Putamen (tissue), 1 donor: ENCODE measurements around the gene ZBTB46.

Experiments
- DNase-seq: peaks from one replicate; pipeline ENCODE4 v3.0.0-alpha.2; 2016; ENCODE audit warnings: low spot score

The ZBTB46 gene

DNA sequence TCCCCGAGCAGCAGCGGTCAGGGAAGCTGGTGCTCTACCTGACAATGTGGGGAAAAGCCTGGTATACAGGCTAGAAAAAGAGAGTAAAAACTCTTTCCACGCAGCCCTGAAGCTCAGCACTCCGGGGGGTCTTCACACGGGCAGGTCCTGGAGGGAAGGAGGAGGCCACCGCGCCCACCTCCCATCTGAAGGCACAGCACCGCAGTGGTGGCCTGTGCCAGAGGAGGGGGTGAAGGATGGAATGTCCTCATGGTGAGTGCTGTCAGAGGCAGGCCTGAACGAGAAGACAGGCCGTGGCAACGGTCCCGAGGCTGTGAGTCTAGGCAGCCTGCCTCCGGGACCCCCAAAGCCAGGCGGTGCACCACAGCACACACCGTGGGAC lies 85.6 kb downstream of the ZBTB46 start:
- DNase-seq = no peak

DNA sequence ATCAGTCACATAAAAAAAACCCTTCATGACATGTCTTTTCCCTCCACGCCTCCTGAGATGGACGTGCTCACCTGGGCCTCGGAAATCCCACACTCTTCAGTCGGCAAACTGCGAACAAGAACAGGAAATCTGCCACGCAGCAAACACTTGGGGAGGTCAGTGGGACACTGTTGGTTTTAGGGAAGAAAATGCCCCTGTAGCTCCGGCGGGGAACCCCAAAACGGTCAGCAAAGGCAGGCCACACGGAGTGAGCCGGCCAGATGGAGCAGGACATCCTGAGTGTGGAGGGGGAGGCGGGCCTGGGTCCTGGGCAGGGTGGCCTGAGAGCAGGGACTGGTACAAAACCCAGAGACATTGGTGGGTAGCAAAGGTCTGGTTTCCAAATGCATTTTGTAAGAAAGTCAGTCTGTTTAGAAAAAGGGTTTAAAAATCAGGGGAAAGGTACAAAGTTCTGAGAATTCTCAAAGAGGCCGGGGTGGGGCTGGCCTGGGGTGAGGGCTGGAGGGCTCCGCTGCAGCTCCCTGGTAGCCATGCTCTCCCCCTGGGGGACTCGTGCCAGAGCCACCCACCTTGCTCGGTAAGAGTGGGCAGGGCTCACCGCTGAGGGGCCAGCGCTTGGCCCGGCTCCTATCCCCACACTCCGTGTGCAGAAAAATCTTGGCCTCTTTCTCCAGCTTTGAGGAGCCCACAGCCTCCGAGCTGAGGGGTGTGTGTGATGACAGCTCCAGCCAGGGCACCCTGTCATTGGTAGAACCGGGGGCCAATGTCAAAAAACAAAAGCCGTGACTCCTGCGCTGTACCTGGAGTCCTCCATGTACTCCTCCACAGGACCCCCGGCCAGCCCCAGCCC lies 86.3 kb downstream of the ZBTB46 start:
- DNase-seq = no peak

DNA sequence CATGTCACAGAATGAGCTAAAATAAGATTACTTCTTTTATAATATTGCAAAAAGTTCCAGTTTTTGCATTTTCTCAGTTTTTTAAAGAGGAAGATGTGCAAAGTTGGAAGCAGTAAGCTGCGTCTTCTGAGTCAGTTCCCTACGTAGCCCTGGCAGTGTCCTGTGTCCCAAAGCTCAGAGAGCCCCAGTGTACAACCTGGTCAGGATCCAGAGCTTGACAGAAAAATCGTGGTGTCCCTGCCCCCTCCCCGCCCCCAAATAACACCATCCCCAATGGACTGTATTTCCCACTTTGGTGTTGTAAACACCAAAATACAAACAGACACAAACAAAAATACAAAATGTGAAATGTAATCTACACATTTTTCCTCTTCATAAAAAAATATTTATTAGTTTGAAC lies 86.9 kb downstream of the ZBTB46 start:
- DNase-seq = no peak

DNA sequence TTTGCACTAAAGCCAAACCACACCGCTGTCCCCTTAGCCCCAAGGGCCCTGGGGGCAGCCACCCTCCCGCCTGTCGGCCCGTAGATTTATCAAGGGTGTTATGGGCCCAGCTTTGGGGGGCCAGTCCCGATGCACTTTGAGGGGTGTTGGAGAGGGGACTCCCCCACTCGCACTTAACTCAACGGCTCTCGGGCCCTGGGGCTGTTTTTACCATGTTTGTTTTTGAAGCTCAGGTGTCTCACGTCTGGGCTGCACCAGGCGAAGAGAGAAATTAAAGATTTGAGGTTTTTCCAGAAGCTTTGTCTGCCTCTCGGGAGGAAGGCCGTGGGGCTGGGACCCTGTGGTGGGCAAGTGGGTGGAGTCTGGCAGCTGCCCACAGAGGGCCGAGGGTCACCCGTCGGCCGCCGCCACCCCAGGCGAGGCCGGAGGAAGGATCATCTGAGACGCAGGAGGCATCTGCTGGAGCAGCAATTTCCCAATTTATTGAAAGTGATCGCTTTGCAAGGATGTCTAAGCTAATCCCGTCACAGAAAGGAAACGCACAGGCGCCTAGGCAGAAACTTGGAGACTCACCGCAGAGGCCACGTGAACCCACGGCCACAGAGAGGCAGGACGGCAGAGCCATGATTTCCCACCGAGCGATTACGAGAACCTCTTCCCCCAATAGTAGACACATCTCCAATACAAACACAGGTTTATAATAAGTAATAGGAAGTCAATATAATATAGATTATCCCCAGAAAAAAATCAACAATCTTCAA lies 87.7 kb downstream of the ZBTB46 start:
- no peak for DNase-seq

DNA sequence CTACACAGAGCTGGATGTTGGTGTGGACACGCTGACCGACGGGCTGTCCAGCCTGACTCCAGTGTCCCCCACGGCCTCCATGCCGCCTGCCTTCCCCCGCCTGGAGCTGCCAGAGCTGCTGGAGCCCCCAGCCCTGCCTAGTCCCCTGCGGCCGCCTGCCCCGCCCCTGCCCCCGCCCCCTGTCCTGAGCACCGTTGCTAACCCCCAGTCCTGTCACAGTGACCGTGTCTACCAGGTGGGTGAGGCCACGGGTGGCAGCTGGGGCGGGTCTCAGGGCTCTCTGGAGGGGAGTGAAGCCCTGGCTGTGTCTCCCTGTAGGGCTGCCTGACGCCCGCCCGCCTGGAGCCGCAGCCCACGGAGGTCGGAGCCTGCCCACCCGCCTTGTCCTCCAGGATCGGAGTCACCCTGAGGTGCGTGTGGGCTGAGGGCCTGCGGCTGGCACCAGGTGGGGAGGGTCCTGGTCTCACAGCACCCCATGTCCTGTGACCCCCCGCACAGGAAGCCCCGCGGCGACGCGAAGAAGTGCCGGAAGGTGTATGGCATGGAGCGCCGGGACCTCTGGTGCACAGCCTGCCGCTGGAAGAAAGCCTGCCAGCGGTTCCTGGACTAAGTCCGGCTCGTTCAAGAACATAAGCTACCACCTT lies 88.6 kb downstream of the ZBTB46 start:
- DNase-seq = no peak

DNA sequence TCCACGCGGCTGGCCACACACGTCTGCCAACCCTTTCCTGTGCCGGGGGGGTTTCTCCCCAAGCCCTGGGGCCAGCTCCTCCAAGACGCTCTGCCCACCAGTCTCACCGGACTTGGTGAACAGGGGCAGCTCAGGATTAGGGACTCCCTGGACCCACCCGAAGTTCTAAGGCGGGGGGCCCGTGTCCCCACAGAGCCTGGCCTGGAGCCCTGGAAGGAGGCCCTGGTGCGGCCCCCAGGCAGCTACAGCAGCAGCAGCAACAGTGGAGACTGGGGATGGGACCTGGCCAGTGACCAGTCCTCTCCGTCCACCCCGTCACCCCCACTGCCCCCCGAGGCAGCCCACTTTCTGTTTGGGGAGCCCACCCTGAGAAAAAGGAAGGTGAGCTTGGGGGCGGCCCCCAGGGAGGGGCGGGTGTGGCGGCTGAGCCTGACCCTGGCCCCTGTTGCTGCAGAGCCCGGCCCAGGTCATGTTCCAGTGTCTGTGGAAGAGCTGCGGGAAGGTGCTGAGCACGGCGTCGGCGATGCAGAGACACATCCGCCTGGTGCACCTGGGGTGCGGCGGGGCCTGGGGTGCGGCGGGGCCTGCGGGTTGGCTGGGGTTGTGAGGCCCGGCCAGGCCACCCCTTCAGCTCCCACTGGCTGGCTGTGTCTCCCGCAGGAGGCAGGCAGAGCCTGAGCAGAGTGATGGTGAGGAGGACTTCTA lies 89.2 kb downstream of the ZBTB46 start:
- no peak for DNase-seq

DNA sequence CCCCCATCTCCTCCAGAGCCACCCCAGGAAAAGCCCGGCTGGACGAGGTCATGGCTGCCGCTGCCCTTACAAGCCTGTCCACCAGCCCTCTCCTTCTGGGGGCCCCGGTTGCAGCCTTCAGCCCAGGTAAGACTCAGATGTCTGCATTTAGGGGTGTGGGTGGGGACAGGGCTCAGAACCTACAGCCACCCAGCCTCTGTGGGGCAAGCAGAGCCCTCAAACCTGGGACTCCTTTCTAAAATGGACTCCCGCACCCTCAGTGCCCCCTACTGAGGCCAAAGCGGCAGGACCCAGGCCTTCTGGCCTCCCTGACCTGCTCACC lies 89.7 kb downstream of the ZBTB46 start:
- no peak for DNase-seq

DNA sequence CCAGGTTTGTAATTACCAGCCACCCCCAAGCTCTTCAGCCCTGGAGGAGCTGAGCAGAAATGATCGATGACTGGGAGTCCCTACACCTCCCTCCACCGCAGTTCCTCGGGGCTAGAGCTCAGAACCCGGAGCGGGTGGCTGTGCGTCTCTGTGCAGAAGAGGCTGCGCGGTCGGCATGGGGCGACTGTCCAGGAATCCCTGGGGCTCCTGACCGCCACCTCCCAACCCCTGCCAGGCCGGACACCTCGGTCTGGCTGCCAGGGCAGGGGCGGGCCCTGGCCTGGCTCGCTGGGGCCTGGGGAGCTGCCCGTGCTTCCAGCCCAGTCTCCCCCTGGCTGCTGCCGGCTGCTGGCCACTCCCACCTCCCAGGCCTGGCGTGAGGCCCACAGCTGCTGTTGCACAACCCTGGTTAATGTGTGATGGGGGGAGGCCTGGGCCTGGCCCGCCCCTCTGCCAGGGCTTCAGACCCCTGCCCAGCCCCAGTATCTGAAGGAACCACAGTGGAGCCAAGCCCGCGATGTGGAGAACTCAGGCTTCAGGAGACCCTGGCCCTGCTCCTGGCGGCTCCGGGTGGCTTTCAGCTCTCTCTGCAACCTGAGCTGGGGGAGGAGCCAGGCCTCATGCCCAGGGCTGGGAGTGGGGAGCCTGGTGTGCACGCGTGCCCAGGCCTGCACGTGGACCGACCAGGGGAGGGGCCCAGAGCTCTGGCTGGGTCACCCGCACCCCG lies 90.3 kb downstream of the ZBTB46 start:
- peak; percentile 67 for DNase-seq

DNA sequence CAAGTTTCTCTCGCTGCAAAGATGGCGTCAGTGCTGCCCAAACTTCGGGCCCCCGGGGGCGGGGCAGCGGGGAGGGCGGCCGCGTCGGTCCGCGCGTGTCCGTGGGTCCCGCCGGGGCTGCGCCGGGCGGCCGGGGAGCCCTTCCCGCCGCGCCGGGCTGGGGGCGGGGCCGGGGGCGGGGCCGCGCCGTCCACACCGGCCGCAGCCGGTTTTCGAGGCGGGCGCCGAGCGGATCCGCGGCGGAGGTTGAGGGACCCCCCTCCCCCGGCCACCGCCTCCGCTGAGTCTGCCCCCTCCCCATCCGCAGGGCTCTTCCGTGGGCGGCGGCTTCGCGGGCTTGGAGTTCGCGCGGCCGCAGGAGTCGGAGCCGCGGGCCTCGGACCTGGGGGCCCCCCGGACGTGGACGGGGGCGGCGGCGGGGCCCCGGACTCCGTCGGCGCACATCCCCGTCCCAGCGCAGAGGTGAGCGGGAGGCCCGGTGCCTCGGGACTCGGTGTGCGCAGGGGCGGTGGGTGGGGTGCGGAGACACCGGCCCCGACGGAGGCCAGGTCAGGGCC lies 90.9 kb downstream of the ZBTB46 start:
- DNase-seq = no peak

DNA sequence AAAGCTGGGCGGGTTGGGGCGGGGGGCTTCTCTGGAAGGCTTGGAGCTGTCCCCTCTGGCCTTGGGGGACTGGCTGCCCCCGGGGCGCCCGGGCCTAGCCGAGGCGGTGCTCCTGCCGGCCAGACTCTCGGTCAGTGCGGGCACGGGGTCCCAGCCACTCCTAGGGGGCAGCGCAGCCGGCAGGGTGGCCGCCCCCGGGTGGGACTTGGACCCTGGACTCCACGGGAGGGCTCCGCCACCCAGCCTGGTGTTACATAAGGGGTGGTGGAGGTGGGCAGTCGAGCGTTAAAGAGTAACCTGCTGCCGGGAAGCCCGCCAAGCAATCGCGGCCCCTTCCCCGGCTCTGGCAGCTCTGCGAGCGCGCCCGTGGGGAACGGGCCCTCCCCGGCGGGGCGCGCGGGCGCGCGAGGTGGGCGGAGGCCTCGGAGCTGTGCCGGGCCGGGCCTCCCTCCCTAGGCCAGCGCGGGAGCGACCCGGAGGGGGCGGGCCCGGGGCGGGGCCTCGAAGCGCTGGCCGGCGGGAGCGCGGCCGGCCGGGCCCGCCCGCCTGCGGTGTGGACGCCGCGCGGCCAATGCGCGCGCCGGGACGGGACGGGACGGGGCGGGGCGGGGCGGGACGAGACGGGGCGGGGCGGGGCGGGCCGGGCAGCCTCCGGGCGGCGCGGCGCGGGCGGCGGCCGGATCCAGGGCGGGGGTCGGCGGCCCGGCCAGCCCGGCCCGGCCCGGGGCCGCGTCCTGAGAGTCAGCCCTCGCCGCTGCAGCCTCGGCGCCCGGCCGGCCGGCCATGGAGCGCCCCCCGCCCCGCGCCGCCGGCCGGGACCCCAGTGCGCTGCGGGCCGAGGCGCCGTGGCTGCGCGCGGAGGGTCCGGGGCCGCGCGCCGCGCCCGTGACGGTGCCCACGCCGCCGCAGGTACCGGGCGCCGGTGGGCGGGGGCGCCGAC lies 91.7 kb downstream of the ZBTB46 start, which contains the start of gene SLC2A4RG:
SLC2A4RG (plus strand) TSS at position 647 of the 940 bp plus-strand sequence; CDS start at position 784, 137 bp downstream.
- peak; percentile 86 for DNase-seq

DNA sequence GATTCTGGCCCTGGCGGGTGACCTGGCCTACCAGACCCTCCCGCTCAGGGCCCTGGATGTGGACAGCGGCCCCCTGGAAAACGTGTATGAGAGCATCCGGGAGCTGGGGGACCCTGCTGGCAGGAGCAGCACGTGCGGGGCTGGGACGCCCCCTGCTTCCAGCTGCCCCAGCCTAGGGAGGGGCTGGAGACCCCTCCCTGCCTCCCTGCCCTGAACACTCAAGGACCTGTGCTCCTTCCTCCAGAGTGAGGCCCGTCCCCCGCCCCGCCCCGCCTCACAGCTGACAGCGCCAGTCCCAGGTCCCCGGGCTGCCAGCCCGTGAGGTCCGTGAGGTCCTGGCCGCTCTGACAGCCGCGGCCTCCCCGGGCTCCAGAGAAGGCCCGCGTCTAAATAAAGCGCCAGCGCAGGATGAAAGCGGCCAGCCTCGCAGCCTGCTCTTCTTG lies 92.4 kb downstream of the ZBTB46 start:
- no peak for DNase-seq

DNA sequence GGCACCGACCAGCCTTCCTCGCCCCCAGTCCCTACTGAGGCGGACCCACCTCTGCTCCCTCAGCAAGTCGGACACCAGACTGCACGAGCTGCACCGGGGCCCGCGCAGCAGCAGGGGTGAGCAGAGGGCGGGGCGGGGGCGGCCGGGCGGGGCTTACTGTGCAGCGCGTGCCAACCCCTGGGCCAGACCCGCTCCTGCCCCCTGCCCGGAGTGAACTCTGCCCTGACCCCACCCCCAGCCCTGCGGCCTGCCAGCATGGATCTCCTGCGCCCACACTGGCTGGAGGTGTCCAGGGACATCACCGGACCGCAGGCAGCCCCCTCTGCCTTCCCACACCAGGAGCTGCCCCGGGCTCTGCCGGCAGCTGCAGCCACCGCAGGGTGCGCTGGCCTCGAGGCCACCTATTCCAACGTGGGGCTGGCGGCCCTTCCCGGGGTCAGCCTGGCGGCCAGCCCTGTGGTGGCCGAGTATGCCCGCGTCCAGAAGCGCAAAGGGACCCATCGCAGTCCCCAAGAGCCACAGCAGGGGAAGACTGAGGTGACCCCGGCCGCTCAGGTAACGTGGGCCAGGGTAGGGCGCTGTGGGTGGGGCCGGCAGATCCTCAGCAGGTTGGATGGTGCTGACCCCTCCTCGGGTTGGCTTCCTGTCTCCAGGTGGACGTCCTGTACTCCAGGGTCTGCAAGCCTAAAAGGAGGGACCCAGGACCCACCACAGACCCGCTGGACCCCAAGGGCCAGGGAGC lies 92.9 kb downstream of the ZBTB46 start:
- DNase-seq = no peak

DNA sequence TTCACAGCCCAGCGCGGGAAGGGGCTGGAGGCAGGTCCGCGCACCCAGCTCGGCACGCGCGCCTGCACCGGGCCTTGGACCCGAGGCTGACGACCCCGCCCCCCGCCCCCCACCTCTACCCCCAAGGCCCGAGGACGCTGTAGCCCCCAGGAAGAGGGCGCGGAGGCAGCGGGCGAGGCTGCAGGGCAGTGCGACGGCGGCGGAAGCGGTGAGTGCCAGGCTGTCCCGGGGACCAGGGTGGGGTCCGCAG lies 93.4 kb downstream of the ZBTB46 start:
- no peak for DNase-seq

DNA sequence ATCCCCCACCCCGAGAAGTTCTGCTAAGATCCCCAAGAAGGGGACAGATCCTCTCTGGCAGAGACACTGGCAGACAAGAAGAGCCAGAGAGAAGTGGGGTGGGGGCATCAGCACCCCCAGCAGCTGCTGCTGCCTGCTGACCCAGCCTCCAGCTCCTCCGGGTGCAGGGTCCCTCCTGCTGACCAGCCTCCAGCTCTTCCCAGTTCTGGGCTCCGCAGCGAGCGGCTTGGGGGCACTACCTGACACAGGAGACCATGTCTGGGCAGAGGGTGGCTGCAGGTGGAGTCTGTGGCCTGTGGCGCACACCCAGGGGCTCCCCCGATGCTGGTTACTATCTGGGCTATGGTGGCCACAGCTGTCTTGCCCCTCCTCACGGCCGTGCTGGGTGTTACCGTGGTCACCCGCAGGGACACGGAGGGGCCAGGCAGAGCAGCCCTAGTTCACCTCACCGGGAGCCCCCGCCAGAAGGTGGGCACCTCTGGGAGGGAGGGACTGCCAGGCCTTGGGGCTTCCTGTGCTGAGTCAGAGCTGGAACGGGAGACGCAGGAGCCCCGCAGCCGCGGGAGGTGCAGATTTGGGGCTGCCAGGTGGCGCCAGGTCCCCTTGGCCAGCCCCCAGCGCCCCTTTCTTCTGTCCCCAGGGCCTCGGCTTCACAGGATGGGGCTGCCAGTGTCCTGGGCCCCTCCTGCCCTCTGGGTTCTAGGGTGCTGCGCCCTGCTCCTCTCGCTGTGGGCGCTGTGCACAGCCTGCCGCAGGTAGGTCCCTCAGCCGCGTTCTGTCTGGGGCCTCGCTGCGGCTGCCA lies 94.0 kb downstream of the ZBTB46 start:
- DNase-seq = no peak

DNA sequence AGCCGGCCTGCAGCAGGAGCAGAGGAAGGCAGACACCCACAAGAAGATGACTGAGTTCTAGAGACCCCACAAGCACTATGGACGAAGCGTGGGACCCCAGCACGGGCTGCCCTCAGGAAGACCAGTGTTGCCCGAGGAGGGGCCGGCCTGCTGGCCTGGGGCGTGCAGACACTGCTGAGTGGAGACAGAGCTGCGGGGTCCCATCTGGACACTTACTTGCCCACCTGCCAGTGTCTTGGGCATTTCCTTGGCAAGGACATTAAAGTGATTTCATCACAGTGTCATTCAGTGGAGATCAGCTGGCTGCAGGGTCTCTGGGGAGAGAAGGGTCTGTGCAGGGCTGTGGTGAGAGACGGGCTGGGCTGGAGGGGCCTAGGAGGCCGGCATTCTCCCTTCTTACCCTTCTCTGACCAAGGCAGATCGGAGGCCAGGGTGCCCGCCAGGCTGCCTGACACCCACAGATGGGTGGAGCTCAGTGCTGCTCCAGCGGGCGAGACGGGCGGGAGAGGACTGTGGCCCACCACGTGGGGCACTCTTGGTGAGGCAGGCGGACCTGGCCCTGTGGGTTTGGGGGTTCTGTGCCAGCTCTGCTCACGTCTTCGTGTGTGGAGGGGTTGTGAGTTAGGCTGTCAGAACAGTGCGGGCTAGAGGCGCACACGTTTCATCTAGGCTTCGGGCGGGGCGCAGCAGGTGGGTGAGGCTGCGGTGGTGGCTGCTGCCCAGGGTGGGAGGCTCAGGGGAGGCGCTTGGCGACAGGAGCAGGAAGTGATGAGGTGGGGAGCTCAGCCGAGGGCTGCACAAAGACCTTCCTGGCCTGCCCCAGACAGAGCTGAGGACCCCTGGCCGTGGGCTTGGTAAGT lies 95.0 kb downstream of the ZBTB46 start, which contains the start of gene LIME1:
LIME1 (plus strand) TSS at position 806 of the 860 bp plus-strand sequence. CDS start 886 bp downstream, outside the sequence.
- no peak for DNase-seq

DNA sequence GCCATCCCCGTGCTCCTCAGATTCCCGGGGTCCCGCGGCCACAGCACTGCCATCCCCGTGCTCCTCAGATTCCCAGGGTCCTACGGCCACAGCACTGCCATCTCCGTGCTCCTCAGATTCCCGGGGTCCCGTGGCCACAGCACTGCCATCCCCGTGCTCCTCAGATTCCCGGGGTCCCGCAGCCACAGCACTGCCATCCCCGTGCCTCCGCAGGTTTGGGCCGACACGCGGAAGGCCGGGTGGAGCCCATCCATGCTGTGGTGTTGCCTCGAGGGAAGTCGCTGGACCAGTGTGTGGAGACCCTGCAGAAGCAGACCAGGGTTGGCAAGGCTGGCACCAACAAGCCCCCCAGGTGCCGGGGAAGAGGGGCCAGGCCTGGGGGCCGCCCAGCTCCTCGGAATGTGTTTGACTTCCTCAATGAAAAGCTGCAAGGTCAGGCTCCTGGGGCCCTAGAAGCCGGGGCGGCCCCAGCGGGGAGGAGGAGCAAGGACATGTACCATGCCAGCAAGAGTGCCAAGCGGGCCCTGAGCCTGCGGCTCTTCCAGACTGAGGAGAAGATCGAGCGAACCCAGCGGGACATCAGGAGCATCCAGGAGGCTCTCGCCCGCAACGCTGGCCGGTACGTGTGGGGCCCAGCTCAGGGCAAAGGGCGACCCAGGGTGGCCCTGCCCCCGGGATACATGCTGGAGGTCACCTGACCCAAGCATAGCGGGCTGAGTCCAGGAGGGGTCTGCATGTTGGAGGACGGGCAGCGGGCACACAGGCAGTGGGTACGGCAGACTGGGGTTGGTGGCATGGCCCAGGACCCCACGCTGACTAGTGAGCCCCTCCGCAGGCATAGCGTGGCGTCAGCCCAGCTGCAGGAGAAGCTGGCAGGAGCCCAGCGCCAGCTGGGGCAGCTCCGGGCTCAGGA lies 95.9 kb downstream of the ZBTB46 start:
- DNase-seq = no peak
